Measurements from ENCODE around the gene KCNQ5. TPM values are rescaled to one million over a fixed set of nuclear protein-coding genes. Genes with fewer than 3 reads are reported as not detected.

KCNQ5 gene
- total and polyA plus RNA-seq, 2 of the 8 experiments (the other 6 are each of a cell fraction or from before 2014, with no cell fraction given), result 0.83 to 1.2 TPM

DNA sequence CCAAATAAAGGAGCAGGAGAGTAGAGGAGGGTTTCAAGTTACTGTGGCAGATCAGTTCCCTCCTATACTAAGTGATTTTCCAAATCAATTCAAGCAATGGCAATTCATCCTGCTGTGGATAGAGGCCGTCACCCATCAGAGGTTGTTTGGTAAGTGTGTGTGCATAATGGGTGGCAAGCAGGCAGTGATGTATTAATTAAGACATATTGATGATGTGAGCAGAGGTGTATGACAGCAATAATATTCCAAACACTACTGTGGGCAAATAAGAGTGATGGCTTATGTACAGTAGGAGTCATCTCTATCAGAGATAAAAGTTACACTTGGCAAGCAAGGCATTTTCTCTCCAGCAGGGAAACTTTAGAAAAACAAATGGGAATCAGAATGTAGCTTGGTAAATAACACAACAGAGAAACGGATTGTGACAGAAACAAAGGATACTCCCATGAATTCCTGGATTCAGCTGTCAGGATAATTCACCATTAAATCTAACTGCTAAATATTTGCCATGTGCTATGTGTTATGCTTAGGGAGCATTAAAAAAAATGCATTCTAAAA, 407.1 kb downstream of the KCNQ5 start (continued):
- TF ChIP-seq KDM5A (IDR thresholded peaks at IDR 0.05; ENCODE audit: low read length), result no peak
- no peak for TF ChIP-seq CTBP2 (IDR thresholded peaks at IDR 0.05; ENCODE audit: borderline replicate concordance, insufficient read depth, insufficient read length, low read length)
- TF ChIP-seq CREB1 (IDR thresholded peaks at IDR 0.05), result no peak
- no peak for TF ChIP-seq BCL11A (IDR thresholded peaks at IDR 0.05; ENCODE audit: low read depth in 2 of 2, low read length in 2 of 2)
- TF ChIP-seq CHD2 (IDR thresholded peaks at IDR 0.05; ENCODE audit: low read length), result no peak

Measured in H1 (cell line).